Embryonic facial prominence (tissue), 1 donor: Measurements from ENCODE around the gene OSBP2.
"Not testable (repeated sequence)": the region's sequence is repeated elsewhere in the genome, so short reads cannot be mapped to it uniquely, and the experiment has no call there.

ENCODE experiments used
- DNase-seq: peaks from one replicate; pipeline ENCODE4 v3.0.0-alpha.2; 2016; ENCODE audit errors: extremely low spot score

OSBP2 gene

GRCh38 chr22:30679895-30680690 is 14.6 kb upstream of the OSBP2 start:
- not testable (repeated sequence) for DNase-seq

GRCh38 chr22:30680991-30681770 is 13.5 kb upstream of the OSBP2 start:
- no peak for DNase-seq

GRCh38 chr22:30681831-30682230 is 12.8 kb upstream of the OSBP2 start:
- no peak for DNase-seq

GRCh38 chr22:30685178-30685577 is 9.5 kb upstream of the OSBP2 start:
- DNase-seq: no peak

- no peak for DNase-seq
Measured at GRCh38 chr22:30687358-30687757, 7.3 kb upstream of the OSBP2 start.

- no peak for DNase-seq
Measured at GRCh38 chr22:30689622-30690021, 5.1 kb upstream of the OSBP2 start.

GRCh38 chr22:30691204-30691603 is 3.5 kb upstream of the OSBP2 start:
- no peak for DNase-seq

GRCh38 chr22:30694171-30694639 is 469 bp upstream of the OSBP2 start:
- no peak for DNase-seq

GRCh38 chr22:30695351-30695851 is 727 bp downstream of the OSBP2 start:
- no peak for DNase-seq

GRCh38 chr22:30695871-30696655 is 1.4 kb downstream of the OSBP2 start:
- no peak for DNase-seq

- DNase-seq: no peak
Measured at GRCh38 chr22:30697975-30698374, 3.3 kb downstream of the OSBP2 start.

- DNase-seq: no peak
Measured at GRCh38 chr22:30701872-30702271, 7.2 kb downstream of the OSBP2 start.

- DNase-seq: no peak
Measured at GRCh38 chr22:30702856-30703255, 8.2 kb downstream of the OSBP2 start.

GRCh38 chr22:30704978-30705377 is 10.3 kb downstream of the OSBP2 start:
- DNase-seq: no peak

GRCh38 chr22:30705710-30706651 is 11.3 kb downstream of the OSBP2 start:
- DNase-seq: no peak

GRCh38 chr22:30709980-30710379 is 15.3 kb downstream of the OSBP2 start:
- DNase-seq: not testable (repeated sequence)

- DNase-seq: no peak
Measured at GRCh38 chr22:30712094-30712493, 17.4 kb downstream of the OSBP2 start.

- DNase-seq: no peak
Measured at GRCh38 chr22:30714062-30714461, 19.4 kb downstream of the OSBP2 start.

- DNase-seq: no peak
Measured at GRCh38 chr22:30717331-30717921, 22.8 kb downstream of the OSBP2 start.

- no peak for DNase-seq
Measured at GRCh38 chr22:30717952-30718351, 23.3 kb downstream of the OSBP2 start.
